H9 (cell line): Measurements from ENCODE around the gene ZDHHC11. TPM values are rescaled to one million over a fixed set of nuclear protein-coding genes. Genes with fewer than 3 reads are reported as not detected.

Source experiments
- DNase-seq: peaks from one replicate; pipeline ENCODE4 v3.0.0-alpha.2; 2017
- H2AFZ ChIP-seq: one replicate; pipeline ENCODE4 v1.6.1; 2013; ENCODE audit warnings: mild to moderate bottlenecking, low read length, control low read depth, moderate library complexity
- H2AK5ac ChIP-seq: 2 replicates; pipeline ENCODE4 v1.6.1; 2013; ENCODE audit warnings: low read length, control low read depth, mixed read lengths; ENCODE audit not compliant: insufficient read length
- H2BK120ac ChIP-seq: one replicate; pipeline ENCODE4 v1.6.1; 2013; ENCODE audit warnings: low read depth, mild to moderate bottlenecking, low read length, control low read depth, inconsistent platforms; ENCODE audit not compliant: poor library complexity, severe bottlenecking
- H2BK12ac ChIP-seq: 2 replicates; pipeline ENCODE4 v1.6.1; 2013; ENCODE audit warnings: low read length, control low read depth, mixed read lengths, low read depth; ENCODE audit not compliant: insufficient read length
- H2BK15ac ChIP-seq: 2 replicates; pipeline ENCODE4 v1.6.1; 2013; ENCODE audit warnings: low read depth, low read length, control low read depth
- H2BK20ac ChIP-seq: one replicate; pipeline ENCODE4 v1.6.1; 2013; ENCODE audit warnings: low read depth, mild to moderate bottlenecking, low read length, control low read depth, inconsistent platforms; ENCODE audit not compliant: poor library complexity, severe bottlenecking
- H2BK5ac ChIP-seq: 2 replicates; pipeline ENCODE4 v1.6.1; 2013; ENCODE audit warnings: low read length, control low read depth, mixed read lengths; ENCODE audit not compliant: insufficient read length
- H3K14ac ChIP-seq: 2 replicates; pipeline ENCODE4 v1.6.1; 2013; ENCODE audit warnings: low read length, control low read depth; ENCODE audit not compliant: insufficient read depth
- H3K18ac ChIP-seq: 2 replicates; pipeline ENCODE4 v1.6.1; 2013; ENCODE audit warnings: low read depth, mild to moderate bottlenecking, mixed read lengths, low read length, control low read depth; ENCODE audit not compliant: insufficient read length
- H3K23ac ChIP-seq: 2 replicates; pipeline ENCODE4 v1.6.1; 2013; ENCODE audit warnings: low read length, control low read depth, mixed read lengths, low read depth; ENCODE audit not compliant: insufficient read length
- H3K23me2 ChIP-seq: 2 replicates; pipeline ENCODE4 v1.6.1; 2013; ENCODE audit warnings: low read depth, mild to moderate bottlenecking, mixed read lengths, low read length, control low read depth; ENCODE audit not compliant: insufficient read length, poor library complexity, severe bottlenecking
- H3K27ac ChIP-seq: 2 replicates; pipeline ENCODE4 v1.5.1; 2013; ENCODE audit warnings: low read length, control low read depth, mixed read lengths, low read depth; ENCODE audit not compliant: insufficient read length
- H3K27me3 ChIP-seq: 2 replicates; pipeline ENCODE4 v1.6.1; 2013; ENCODE audit warnings: low read length, control low read depth, inconsistent platforms; ENCODE audit not compliant: insufficient read depth
- H3K4ac ChIP-seq: 2 replicates; pipeline ENCODE4 v1.6.1; 2013; ENCODE audit warnings: low read depth, mild to moderate bottlenecking, control low read depth, inconsistent platforms, low read length, moderate library complexity
- H3K4me1 ChIP-seq: 2 replicates; pipeline ENCODE4 v1.6.1; 2013; ENCODE audit warnings: low read length, control low read depth, inconsistent platforms; ENCODE audit not compliant: insufficient read depth
- H3K4me2 ChIP-seq: 2 replicates; pipeline ENCODE4 v1.6.1; 2013; ENCODE audit warnings: low read length, control low read depth, mixed read lengths; ENCODE audit not compliant: insufficient read length, insufficient read depth
- H3K56ac ChIP-seq: 2 replicates; pipeline ENCODE4 v1.6.1; 2013; ENCODE audit warnings: low read depth, mild to moderate bottlenecking, mixed read lengths, low read length, control low read depth; ENCODE audit not compliant: insufficient read length
- H3K79me1 ChIP-seq: 2 replicates; pipeline ENCODE4 v1.6.1; 2013; ENCODE audit warnings: low read depth, mild to moderate bottlenecking, moderate library complexity, low read length, control low read depth, inconsistent platforms; ENCODE audit not compliant: insufficient read depth, poor library complexity, severe bottlenecking
- H3K79me2 ChIP-seq: 2 replicates; pipeline ENCODE4 v1.6.1; 2013; ENCODE audit warnings: low read length, control low read depth, inconsistent platforms; ENCODE audit not compliant: insufficient read depth
- H3K9ac ChIP-seq: 2 replicates; pipeline ENCODE4 v1.6.1; 2013; ENCODE audit warnings: low read length, control low read depth, mixed read lengths; ENCODE audit not compliant: insufficient read length; ENCODE audit errors: extremely low read depth
- H3K9me3 ChIP-seq: one replicate; pipeline ENCODE4 v1.6.1; 2013; ENCODE audit warnings: low read depth, low read length, inconsistent platforms; ENCODE audit not compliant: control insufficient read depth
- H3T11ph ChIP-seq: one replicate; pipeline ENCODE4 v1.6.1; 2013; ENCODE audit warnings: mild to moderate bottlenecking, low read length, control low read depth, inconsistent platforms
- H4K20me1 ChIP-seq: one replicate; pipeline ENCODE4 v1.6.1; 2013; ENCODE audit not compliant: control insufficient read depth, insufficient read length, insufficient read depth
- H4K5ac ChIP-seq: 2 replicates; pipeline ENCODE4 v1.6.1; 2013; ENCODE audit warnings: low read depth, mild to moderate bottlenecking, mixed read lengths, low read length, control low read depth; ENCODE audit not compliant: insufficient read length
- H4K8ac ChIP-seq: replicated peaks from 2 replicates; pipeline ENCODE4 v1.6.1; 2013; ENCODE audit warnings: low read length, control low read depth, mixed read lengths, low read depth; ENCODE audit not compliant: insufficient read length
- H4K91ac ChIP-seq: 2 replicates; pipeline ENCODE4 v1.6.1; 2013; ENCODE audit warnings: low read depth, mild to moderate bottlenecking, moderate library complexity, mixed read lengths, low read length, control low read depth; ENCODE audit not compliant: insufficient read length
- H3K27ac Mint-ChIP-seq, 3 experiments: 2 replicates in 2 of 3; 3 replicates in 1 of 3; pipeline ENCODE4 v1.8.0; 2020 to 2021; ENCODE audit warnings: mixed read lengths in 3 of 3, mild to moderate bottlenecking in 1 of 3, moderate library complexity in 1 of 3
- H3K27me3 Mint-ChIP-seq: 2 replicates; pipeline ENCODE4 v1.8.0; 2021; ENCODE audit warnings: low read depth, mild to moderate bottlenecking, moderate library complexity, mixed read lengths
- H3K36me3 Mint-ChIP-seq, 3 experiments: 2 replicates in 2 of 3; 3 replicates in 1 of 3; pipeline ENCODE4 v1.8.0; 2020 to 2021; ENCODE audit warnings: low read depth in 3 of 3, mixed read lengths in 3 of 3; ENCODE audit not compliant: insufficient read depth in 1 of 3
- H3K4me1 Mint-ChIP-seq, 2 experiments: 2 replicates each; pipeline ENCODE4 v1.8.0; 2020; ENCODE audit warnings: mixed read lengths in 2 of 2
- H3K4me3 Mint-ChIP-seq, 2 experiments: 2 replicates in 1 of 2; 3 replicates in 1 of 2; pipeline ENCODE4 v1.8.0; 2020 to 2021; ENCODE audit warnings: mild to moderate bottlenecking in 2 of 2, mixed read lengths in 2 of 2, moderate library complexity in 1 of 2
- H3K9me3 Mint-ChIP-seq, 2 experiments: 2 replicates in 1 of 2; 3 replicates in 1 of 2; pipeline ENCODE4 v1.8.0; 2020; ENCODE audit warnings: mild to moderate bottlenecking in 2 of 2, mixed read lengths in 2 of 2, moderate library complexity in 1 of 2
- WGBS: extraction: QIAGEN DNeasy Blood & Tissue Kit; methylation state at CpG from one replicate; pipeline ENCODE4 v1.1.7; 2013; ENCODE audit warnings: missing lambda C conversion rate, low lambda C conversion rate, mixed read lengths; ENCODE audit not compliant: insufficient read length; ENCODE audit errors: extremely low coverage; 5-methylcytosine and 5-hydroxymethylcytosine counted together
- total RNA-seq: library from RNA; stranded (reverse); gene quantifications from 2 replicates; pipeline ENCODE4 v1.2.1, GENCODE V29; 2021
- TF ChIP-seq, protein P1 (sequence below): fragments of 200-600 bp; sonication (generic); conservative IDR thresholded peaks from 3 replicates; pipeline ENCODE4 v1.8.0; 2021; ENCODE audit warnings: antibody characterized with exemption, mild to moderate bottlenecking

The ZDHHC11 gene
- total RNA-seq, 1 experiment from 2014 or later: 37.6 TPM

DNA sequence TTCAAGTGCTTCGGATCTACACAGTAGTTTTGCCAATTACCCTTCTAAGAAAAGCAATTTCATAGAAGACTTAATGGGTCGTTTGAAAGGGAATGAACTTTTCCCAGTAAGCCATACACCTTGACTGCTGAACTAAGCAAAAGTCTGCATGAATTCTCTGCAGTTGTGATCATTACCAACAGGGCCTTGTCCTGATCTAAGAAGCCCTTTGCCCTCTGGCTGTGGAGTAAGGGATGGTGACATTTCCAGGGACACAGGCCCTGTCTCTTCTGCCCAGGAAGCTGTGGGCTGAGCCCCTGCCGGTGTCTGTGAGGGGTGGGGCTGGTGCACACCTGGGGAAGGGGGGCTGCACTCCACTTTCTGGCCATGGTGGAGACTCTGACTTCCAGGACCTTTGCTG lies 30.5 kb downstream of the ZDHHC11 start:
- Histone ChIP-seq H3K14ac (no peak overlapping the region), H3K9ac (no peak overlapping the region), H4K20me1 (no peaks in the 10 kb centered on the region), H2BK5ac (no peak overlapping the region), H2AFZ (no peak overlapping the region), H4K91ac (no peak overlapping the region), H2BK12ac (no peak overlapping the region), H3K79me1 (no peaks in the 10 kb centered on the region), H3K4me2 (no peak overlapping the region), H2BK15ac (no peak overlapping the region), H3K23me2 (no peaks in the 10 kb centered on the region), H3K4ac (no peak overlapping the region), H3K27ac (no peak overlapping the region), H2AK5ac (no peak overlapping the region), H3K56ac (no peak overlapping the region), H2BK120ac (no peak overlapping the region), H3K79me2 (no peaks in the 10 kb centered on the region), H2BK20ac (no peak overlapping the region), H4K5ac (no peak overlapping the region), H3K23ac (no peak overlapping the region), H3K4me1 (no peaks in the 10 kb centered on the region), H4K8ac (no peak overlapping the region), H3T11ph (no peak overlapping the region), H3K27me3 (no peaks in the 10 kb centered on the region), H3K18ac (no peak overlapping the region), H3K9me3 (no peaks in the 10 kb centered on the region)
- no peak overlapping the region for H3K27ac Mint-ChIP-seq
- DNase-seq: no peak
- H3K36me3 Mint-ChIP-seq: peaks cover 15 to 58% (median 43%) of the 10 kb centered on the region in 3 experiments
- H3K4me3 Mint-ChIP-seq: no peak overlapping the region
- no peaks in the 10 kb centered on the region for H3K9me3 Mint-ChIP-seq
- TF ChIP-seq, protein P1, sequence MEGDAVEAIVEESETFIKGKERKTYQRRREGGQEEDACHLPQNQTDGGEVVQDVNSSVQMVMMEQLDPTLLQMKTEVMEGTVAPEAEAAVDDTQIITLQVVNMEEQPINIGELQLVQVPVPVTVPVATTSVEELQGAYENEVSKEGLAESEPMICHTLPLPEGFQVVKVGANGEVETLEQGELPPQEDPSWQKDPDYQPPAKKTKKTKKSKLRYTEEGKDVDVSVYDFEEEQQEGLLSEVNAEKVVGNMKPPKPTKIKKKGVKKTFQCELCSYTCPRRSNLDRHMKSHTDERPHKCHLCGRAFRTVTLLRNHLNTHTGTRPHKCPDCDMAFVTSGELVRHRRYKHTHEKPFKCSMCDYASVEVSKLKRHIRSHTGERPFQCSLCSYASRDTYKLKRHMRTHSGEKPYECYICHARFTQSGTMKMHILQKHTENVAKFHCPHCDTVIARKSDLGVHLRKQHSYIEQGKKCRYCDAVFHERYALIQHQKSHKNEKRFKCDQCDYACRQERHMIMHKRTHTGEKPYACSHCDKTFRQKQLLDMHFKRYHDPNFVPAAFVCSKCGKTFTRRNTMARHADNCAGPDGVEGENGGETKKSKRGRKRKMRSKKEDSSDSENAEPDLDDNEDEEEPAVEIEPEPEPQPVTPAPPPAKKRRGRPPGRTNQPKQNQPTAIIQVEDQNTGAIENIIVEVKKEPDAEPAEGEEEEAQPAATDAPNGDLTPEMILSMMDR: no peak
- no peaks in the 10 kb centered on the region for H3K4me1 Mint-ChIP-seq
- no CpG with 5 or more reads among the region's 3 CpGs for WGBS
- H3K27me3 Mint-ChIP-seq: no peaks in the 10 kb centered on the region
